ENCODE measurements around the gene MPP2.

DNA sequence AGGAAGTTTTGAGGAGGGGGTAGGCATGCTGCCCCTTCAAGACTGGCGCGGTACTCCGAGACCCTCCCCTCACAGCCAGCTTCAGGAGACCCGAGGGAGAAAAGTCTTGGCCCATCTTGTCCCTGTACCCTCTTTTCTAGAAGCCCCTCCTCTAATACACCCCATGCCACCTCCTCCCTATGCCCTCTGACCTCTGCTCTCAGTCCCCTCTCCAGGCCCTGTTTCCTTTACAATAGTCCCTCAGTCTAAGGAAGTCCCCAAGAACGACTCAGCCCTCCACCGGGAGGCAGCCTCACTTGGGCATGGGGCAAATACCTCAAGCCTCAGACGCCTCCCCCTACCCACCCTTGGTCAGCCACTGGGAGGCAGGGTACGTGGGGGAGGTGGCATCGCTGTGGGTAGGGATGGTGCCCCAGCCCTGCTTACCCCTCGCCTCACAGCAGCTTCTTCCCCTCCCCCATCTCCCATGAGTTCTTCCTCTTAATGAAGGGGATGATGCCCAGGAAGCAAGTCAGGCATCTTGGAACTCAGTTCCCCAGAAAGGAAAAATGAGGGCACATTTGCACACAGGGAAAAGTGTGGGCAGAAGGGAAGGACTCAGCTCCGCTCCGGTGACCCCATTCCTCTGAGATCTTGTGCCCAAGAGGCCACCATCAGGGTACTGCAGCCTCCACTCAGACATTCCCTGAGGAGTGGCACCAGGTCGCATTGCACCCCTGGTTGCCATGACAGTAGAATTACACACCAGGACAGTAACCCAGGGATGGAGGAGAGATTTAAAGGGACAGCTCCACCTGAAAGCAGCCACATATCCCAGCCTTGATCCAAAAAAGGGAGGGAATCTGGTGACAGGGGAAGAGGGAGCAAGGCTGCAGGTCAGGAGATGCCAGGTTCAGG is 6.2 kb downstream of the MPP2 start:
- TF ChIP-seq MAFG (CRISPR knock-in tag; IDR thresholded peaks at IDR 0.05), result no peak
- TF ChIP-seq, protein P1, sequence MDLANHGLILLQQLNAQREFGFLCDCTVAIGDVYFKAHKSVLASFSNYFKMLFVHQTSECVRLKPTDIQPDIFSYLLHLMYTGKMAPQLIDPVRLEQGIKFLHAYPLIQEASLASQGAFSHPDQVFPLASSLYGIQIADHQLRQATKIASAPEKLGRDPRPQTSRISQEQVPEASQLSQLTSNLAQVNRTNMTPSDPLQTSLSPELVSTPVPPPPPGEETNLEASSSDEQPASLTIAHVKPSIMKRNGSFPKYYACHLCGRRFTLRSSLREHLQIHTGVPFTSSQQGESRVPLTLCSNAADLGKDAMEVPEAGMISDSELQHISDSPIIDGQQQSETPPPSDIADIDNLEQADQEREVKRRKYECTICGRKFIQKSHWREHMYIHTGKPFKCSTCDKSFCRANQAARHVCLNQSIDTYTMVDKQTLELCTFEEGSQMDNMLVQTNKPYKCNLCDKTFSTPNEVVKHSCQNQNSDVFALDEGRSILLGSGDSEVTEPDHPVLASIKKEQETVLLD (CRISPR knock-in tag; IDR thresholded peaks at IDR 0.05; ENCODE audit: low read depth), result no peak
- TF ChIP-seq, protein P2, sequence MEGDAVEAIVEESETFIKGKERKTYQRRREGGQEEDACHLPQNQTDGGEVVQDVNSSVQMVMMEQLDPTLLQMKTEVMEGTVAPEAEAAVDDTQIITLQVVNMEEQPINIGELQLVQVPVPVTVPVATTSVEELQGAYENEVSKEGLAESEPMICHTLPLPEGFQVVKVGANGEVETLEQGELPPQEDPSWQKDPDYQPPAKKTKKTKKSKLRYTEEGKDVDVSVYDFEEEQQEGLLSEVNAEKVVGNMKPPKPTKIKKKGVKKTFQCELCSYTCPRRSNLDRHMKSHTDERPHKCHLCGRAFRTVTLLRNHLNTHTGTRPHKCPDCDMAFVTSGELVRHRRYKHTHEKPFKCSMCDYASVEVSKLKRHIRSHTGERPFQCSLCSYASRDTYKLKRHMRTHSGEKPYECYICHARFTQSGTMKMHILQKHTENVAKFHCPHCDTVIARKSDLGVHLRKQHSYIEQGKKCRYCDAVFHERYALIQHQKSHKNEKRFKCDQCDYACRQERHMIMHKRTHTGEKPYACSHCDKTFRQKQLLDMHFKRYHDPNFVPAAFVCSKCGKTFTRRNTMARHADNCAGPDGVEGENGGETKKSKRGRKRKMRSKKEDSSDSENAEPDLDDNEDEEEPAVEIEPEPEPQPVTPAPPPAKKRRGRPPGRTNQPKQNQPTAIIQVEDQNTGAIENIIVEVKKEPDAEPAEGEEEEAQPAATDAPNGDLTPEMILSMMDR (CRISPR knock-in tag; IDR thresholded peaks at IDR 0.05), result no peak
- TF ChIP-seq, protein P3, sequence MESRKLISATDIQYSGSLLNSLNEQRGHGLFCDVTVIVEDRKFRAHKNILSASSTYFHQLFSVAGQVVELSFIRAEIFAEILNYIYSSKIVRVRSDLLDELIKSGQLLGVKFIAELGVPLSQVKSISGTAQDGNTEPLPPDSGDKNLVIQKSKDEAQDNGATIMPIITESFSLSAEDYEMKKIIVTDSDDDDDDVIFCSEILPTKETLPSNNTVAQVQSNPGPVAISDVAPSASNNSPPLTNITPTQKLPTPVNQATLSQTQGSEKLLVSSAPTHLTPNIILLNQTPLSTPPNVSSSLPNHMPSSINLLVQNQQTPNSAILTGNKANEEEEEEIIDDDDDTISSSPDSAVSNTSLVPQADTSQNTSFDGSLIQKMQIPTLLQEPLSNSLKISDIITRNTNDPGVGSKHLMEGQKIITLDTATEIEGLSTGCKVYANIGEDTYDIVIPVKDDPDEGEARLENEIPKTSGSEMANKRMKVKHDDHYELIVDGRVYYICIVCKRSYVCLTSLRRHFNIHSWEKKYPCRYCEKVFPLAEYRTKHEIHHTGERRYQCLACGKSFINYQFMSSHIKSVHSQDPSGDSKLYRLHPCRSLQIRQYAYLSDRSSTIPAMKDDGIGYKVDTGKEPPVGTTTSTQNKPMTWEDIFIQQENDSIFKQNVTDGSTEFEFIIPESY (CRISPR knock-in tag; IDR thresholded peaks at IDR 0.05), result no peak
- TF ChIP-seq SP2 (CRISPR knock-in tag; IDR thresholded peaks at IDR 0.05), result no peak
- no peak for TF ChIP-seq GLI4 (CRISPR knock-in tag; IDR thresholded peaks at IDR 0.05; ENCODE audit: borderline replicate concordance)
- no peak for TF ChIP-seq FIP1L1 (IDR thresholded peaks at IDR 0.05; ENCODE audit: borderline replicate concordance, insufficient read depth, low read depth, low read length)
- TF ChIP-seq ZNF20 (CRISPR knock-in tag; IDR thresholded peaks at IDR 0.05), result no peak
- TF ChIP-seq CEBPB (IDR thresholded peaks at IDR 0.05; ENCODE audit: borderline replicate concordance, low read depth, low read length), result no peak
- TF ChIP-seq NCOA2 (CRISPR knock-in tag; IDR thresholded peaks at IDR 0.05), result no peak
- TF ChIP-seq XRCC5 (optimal IDR thresholded peaks at IDR 0.05; ENCODE audit: low read length), result no peak
- TF ChIP-seq HNF4G (IDR thresholded peaks at IDR 0.05; ENCODE audit: borderline replicate concordance, low read depth, low read length), result no peak
- TF ChIP-seq HNF4G (CRISPR knock-in tag; IDR thresholded peaks at IDR 0.05; ENCODE audit: borderline replicate concordance, low read depth), result no peak
- no peak for TF ChIP-seq FOXM1 (CRISPR knock-in tag; IDR thresholded peaks at IDR 0.05)
- no peak for TF ChIP-seq SMC3 (IDR thresholded peaks at IDR 0.05; ENCODE audit: low read length)

All from HepG2 (cell line).